Measurements from ENCODE around the gene EXOSC6. TPM values are rescaled to one million over a fixed set of nuclear protein-coding genes. Genes with fewer than 3 reads are reported as not detected.
"Not testable (repeated sequence)": the region's sequence is repeated elsewhere in the genome, so short reads cannot be mapped to it uniquely, and the experiment has no call there.

The EXOSC6 gene
- total and polyA plus RNA-seq, 2 of the 4 experiments (the other 2 are of a cell fraction): 5.8 to 7.0 TPM

- peaks cover 79% of the 10 kb centered on the region for H3K36me3 ChIP-seq (ENCODE audit: control insufficient read depth, insufficient read depth, low read length)
Measured at GRCh38 chr16:70269471-70269870, 17.7 kb upstream of the EXOSC6 start.

GRCh38 chr16:70267922-70268321 is 16.2 kb upstream of the EXOSC6 start:
- H4K8ac ChIP-seq (ENCODE audit: low read depth in 2 of 2, low read length in 2 of 2); H2AK9ac ChIP-seq (replicated peaks; ENCODE audit: low read depth, low read length, poor library complexity); H2BK15ac ChIP-seq (ENCODE audit: low read depth, low read length); DNase-seq; H2BK5ac ChIP-seq (ENCODE audit: low read depth, low read length, poor library complexity, severe bottlenecking); H3K4ac ChIP-seq (ENCODE audit: low read depth, low read length); H2AK5ac ChIP-seq (ENCODE audit: low read depth, low read length); H3K27ac ChIP-seq (ENCODE audit: insufficient read depth, low read length); H2AFZ ChIP-seq (replicated peaks; ENCODE audit: low read length, poor library complexity); H3K9me1 ChIP-seq (ENCODE audit: insufficient read depth, low read length); H3K27me3 ChIP-seq (ENCODE audit: control insufficient read depth, insufficient read depth, low read length); H3K18ac ChIP-seq (ENCODE audit: low read depth, low read length); H3K4me3 ChIP-seq (ENCODE audit: insufficient read depth, low read depth, low read length); H3K14ac ChIP-seq (replicated peaks; ENCODE audit: low read depth, low read length); in situ Hi-C loops (cut with MboI; ENCODE audit: low sequenced_read_pairs); H2BK20ac ChIP-seq (ENCODE audit: low read depth, low read length); BruUV-seq (replicated peaks); ATAC-seq (ENCODE audit: low read depth); intact Hi-C loops (cut with micrococcal nuclease); H3K56ac ChIP-seq (ENCODE audit: extremely low read depth, insufficient read depth, low read length); POLR2A ChIA-PET (ENCODE audit: unreplicated experiment); H3K4me2 ChIP-seq (ENCODE audit: low read depth, low read length); H3K23ac ChIP-seq (ENCODE audit: low read depth, low read length); H4K91ac ChIP-seq (ENCODE audit: insufficient read depth, low read depth, low read length); H3K9me3 ChIP-seq (ENCODE audit: control insufficient read depth, insufficient read depth, low read length); H4K5ac ChIP-seq (ENCODE audit: low read depth, low read length); H3K4me1 ChIP-seq (ENCODE audit: control insufficient read depth, insufficient read depth, low read length); H2BK120ac ChIP-seq (ENCODE audit: low read depth, low read length); dilution Hi-C loops (cut with HindIII; ENCODE audit: low sequenced_read_pairs, unreplicated experiment); H3K9ac ChIP-seq (ENCODE audit: low read depth, low read length): not testable (repeated sequence)
- 87% methylated on average over 5 of the region's 10 CpGs; no CpG with 5 or more reads in 1 of the 2 experiments for WGBS, 2 experiments (ENCODE audit: extremely low coverage in 2 of 2, insufficient read length in 1 of 2)
- CTCF ChIA-PET: interaction anchor here (0.6 to 1.3 kb wide), 3 partner anchors 11 to 23 kb away, joined by 3 to 4 read pairs (median 4); no protein-coding TSS in a partner anchor
- Histone ChIP-seq H3K79me1 (ENCODE audit: low read depth in 1 of 2, low read length in 2 of 2) (peaks cover 0 to 15% of the 10 kb centered on the region in 2 experiments; a peak in 3 of 4 replicates), H3K36me3 (ENCODE audit: control insufficient read depth, insufficient read depth, low read length) (peaks cover 80% of the 10 kb centered on the region), H4K20me1 (ENCODE audit: insufficient read depth, low read length) (peaks cover 23% of the 10 kb centered on the region; the same call in 1 of the 2 replicates)

More at GRCh38 chr16:70269471-70269870, 17.7 kb upstream of the EXOSC6 start:
- H3K9me1 ChIP-seq (ENCODE audit: insufficient read depth, low read length): no peaks in the 10 kb centered on the region
- H2BK20ac ChIP-seq (ENCODE audit: low read depth, low read length): no peak overlapping the region
- H3K56ac ChIP-seq (ENCODE audit: extremely low read depth, insufficient read depth, low read length): no peak overlapping the region
- no peak overlapping the region for H4K5ac ChIP-seq (ENCODE audit: low read depth, low read length)
- no peak overlapping the region for H2AFZ ChIP-seq (replicated peaks; ENCODE audit: low read length, poor library complexity)
- BruUV-seq (replicated peaks): no TSS peak
- DNase-seq: no peak
- intact Hi-C loops (cut with micrococcal nuclease) (no loop called here), dilution Hi-C loops (cut with HindIII; ENCODE audit: low sequenced_read_pairs, unreplicated experiment) (no loop called here), in situ Hi-C loops (cut with MboI; ENCODE audit: low sequenced_read_pairs) (no loop called here)
- no peak overlapping the region for H2BK120ac ChIP-seq (ENCODE audit: low read depth, low read length)
- H4K91ac ChIP-seq (ENCODE audit: insufficient read depth, low read depth, low read length): no peak overlapping the region
- H2BK15ac ChIP-seq (ENCODE audit: low read depth, low read length): no peak overlapping the region
- H3K18ac ChIP-seq (ENCODE audit: low read depth, low read length): no peak overlapping the region
- no peak overlapping the region for H2AK5ac ChIP-seq (ENCODE audit: low read depth, low read length)
- no peak overlapping the region for H3K4me3 ChIP-seq (ENCODE audit: insufficient read depth, low read depth, low read length)
- CTCF ChIA-PET: no interaction called here
- H3K23ac ChIP-seq (ENCODE audit: low read depth, low read length): no peak overlapping the region
- no peak for ATAC-seq (ENCODE audit: low read depth)
- H3K4me2 ChIP-seq (ENCODE audit: low read depth, low read length): no peak overlapping the region
- POLR2A ChIA-PET (ENCODE audit: unreplicated experiment): no interaction called here
- H2AK9ac ChIP-seq (replicated peaks; ENCODE audit: low read depth, low read length, poor library complexity): no peak overlapping the region
- H2BK5ac ChIP-seq (ENCODE audit: low read depth, low read length, poor library complexity, severe bottlenecking): no peak overlapping the region
- 77% methylated on average over 5 of the region's 12 CpGs; no CpG with 5 or more reads in 1 of the 2 experiments for WGBS, 2 experiments (ENCODE audit: extremely low coverage in 2 of 2, insufficient read length in 1 of 2)
- H4K8ac ChIP-seq (ENCODE audit: low read depth in 2 of 2, low read length in 2 of 2): no peak overlapping the region
- H3K27ac ChIP-seq (ENCODE audit: insufficient read depth, low read length): no peak overlapping the region
- H4K20me1 ChIP-seq (ENCODE audit: insufficient read depth, low read length): peaks cover 23% of the 10 kb centered on the region; the same call in 1 of the 2 replicates
- no peak overlapping the region for H3K14ac ChIP-seq (replicated peaks; ENCODE audit: low read depth, low read length)
- no peaks in the 10 kb centered on the region for H3K9me3 ChIP-seq (ENCODE audit: control insufficient read depth, insufficient read depth, low read length)
- H3K4ac ChIP-seq (ENCODE audit: low read depth, low read length): no peak overlapping the region
- peaks cover 5 to 20% of the 10 kb centered on the region in 2 experiments; a peak in 3 of 4 replicates for H3K79me1 ChIP-seq (ENCODE audit: low read depth in 1 of 2, low read length in 2 of 2)
- H3K4me1 ChIP-seq (ENCODE audit: control insufficient read depth, insufficient read depth, low read length): no peaks in the 10 kb centered on the region
- TF ChIP-seq CEBPB (IDR thresholded peaks at IDR 0.05; ENCODE audit: low read depth, low read length) (no peak), RAD21 (IDR thresholded peaks at IDR 0.05; ENCODE audit: low read length) (no peak)
- no peaks in the 10 kb centered on the region for H3K27me3 ChIP-seq (ENCODE audit: control insufficient read depth, insufficient read depth, low read length)
- H3K9ac ChIP-seq (ENCODE audit: low read depth, low read length): no peak overlapping the region

Measured in IMR-90 (cell line).